Measurements from ENCODE around the gene TPSG1.
"Not testable (repeated sequence)": the region's sequence is repeated elsewhere in the genome, so short reads cannot be mapped to it uniquely, and the experiment has no call there.

The TPSG1 gene

GRCh38 chr16:1193143-1193824 lies 31.8 kb downstream of the TPSG1 start:
- no peak for FAIRE-seq

- FAIRE-seq, result no peak
Measured at GRCh38 chr16:1192384-1193073, 32.5 kb downstream of the TPSG1 start.

DNA sequence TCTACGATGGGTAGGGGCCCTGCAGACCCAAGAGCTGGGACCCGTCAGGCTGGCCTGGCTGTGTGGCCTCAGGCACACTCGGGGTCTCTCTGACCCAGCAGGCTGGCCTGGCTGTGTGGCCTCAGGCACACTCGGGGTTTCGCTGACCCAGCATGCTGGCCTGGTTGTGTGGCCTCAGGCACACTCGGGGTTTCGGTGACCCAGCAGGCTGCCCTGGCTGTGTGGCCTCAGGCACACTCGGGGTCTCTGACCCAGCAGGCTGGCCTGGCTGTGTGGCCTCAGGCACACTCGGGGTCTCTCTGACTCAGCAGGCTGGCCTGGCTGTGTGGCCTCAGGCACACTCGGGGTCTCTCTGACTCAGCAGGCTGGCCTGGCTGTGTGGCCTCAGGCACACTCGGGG lies 34.3 kb downstream of the TPSG1 start:
- FAIRE-seq, result not testable (repeated sequence)

GRCh38 chr16:1189455-1189854 lies 35.6 kb downstream of the TPSG1 start:
- FAIRE-seq, result no peak

- no peak for FAIRE-seq
Measured at GRCh38 chr16:1188432-1189189, 36.5 kb downstream of the TPSG1 start.

GRCh38 chr16:1185460-1186207 lies 39.4 kb downstream of the TPSG1 start:
- not testable (repeated sequence) for FAIRE-seq

DNA sequence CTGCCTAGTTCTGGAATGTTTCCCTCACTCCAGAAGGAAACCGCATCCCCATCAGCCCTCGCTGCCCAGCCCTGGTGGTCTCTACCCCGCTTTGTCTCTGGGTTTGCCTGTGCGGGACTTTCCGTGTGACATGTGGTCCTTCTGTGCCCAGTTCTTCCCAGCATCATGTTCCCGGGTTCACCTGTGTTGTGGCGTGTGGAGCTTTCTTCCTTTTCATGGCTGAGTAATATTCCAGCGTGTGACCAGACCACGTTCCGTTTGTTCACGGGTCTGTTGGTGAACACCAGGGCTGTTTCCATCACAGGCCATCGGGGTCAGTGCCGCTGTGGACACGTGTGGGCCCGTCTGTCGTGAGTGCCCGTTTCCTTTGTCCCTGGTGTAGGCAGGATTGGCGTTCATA lies 40.1 kb downstream of the TPSG1 start:
- FAIRE-seq, result no peak

GRCh38 chr16:1184156-1184868 lies 40.8 kb downstream of the TPSG1 start:
- FAIRE-seq, result no peak

- FAIRE-seq, result no peak
Measured at GRCh38 chr16:1182950-1183907, 41.8 kb downstream of the TPSG1 start.

DNA sequence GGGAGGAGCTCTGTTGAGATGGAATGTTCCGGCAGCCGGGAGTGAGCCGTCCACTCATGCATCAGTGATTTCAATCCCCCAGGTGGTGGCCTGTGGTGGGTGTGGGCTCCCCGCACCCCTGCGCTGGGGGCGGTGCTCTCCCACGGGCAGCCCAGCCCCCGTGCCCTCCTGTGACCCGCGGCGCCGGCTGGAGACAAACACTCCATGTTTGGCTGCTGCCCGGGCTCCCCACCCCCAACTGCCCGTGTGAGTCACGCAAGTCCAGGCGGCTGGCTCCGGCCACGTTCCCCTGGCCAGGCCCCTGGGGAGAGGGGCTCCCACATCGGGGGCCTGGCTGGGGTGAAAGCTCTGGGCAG lies 42.8 kb downstream of the TPSG1 start:
- FAIRE-seq, result no peak

DNA sequence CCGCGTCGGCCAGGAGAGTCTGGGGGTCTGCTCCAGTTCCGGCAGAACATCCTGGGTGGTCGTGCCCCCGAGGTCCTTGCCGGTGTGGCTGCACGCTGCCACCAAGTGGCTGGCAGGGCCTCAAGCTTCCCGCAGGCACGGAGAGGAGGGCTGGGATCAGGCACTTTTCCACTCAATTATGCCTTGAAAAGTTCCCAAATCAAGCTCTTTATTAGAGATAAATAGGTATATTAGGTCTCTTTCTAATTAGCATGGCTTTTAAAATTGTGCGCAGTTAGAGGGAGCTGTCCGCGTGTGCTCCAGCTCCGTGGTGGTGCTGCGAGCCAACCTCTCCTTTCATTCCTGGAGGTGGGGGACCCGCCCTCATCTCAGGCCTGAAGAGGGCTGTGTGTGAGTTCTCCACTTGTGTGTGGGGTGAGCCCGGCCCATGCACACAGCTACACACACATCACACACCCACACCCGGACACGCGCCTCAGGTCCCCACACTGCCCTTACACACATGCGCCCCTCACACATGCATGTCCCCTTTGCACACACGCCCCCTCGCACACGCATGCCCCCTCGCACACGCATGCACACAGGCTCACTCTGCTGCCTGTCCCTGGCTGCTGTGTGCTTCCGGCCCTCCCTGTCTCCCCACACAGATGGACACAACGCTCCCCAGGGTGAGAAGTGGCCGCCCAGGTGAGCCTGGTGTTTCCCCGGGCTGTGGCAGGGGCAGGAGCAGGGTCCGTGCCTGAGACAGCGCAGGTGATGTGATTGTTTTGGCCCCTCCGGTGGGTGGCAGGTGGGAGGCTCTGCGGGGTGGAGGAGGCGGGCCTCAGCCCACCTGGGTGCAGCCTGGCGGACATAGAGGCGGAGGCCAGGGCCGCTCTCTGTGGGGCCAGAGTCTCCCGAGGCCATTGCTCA lies 43.4 kb downstream of the TPSG1 start:
- FAIRE-seq, result no peak

- FAIRE-seq, result no peak
Measured at GRCh38 chr16:1180549-1181403, 44.3 kb downstream of the TPSG1 start.

- FAIRE-seq, result no peak
Measured at GRCh38 chr16:1178295-1178910, 46.7 kb downstream of the TPSG1 start.

GRCh38 chr16:1177750-1178149 lies 47.3 kb downstream of the TPSG1 start:
- FAIRE-seq, result no peak

- FAIRE-seq, result no peak
Measured at GRCh38 chr16:1177053-1177452, 48.0 kb downstream of the TPSG1 start.

GRCh38 chr16:1176280-1176897 lies 48.7 kb downstream of the TPSG1 start:
- FAIRE-seq, result no peak

GRCh38 chr16:1175566-1176279 lies 49.3 kb downstream of the TPSG1 start:
- FAIRE-seq, result no peak
